ENCODE results near the gene SPPL2C.

- TF ChIP-seq CTCF (IDR thresholded peaks at IDR 0.05) (no peak), CREM (CRISPR knock-in tag; IDR thresholded peaks at IDR 0.05) (no peak), NR3C1 (CRISPR knock-in tag; conservative IDR thresholded peaks at IDR 0.05; ENCODE audit: low read depth) (no peak), ZNF317 (CRISPR knock-in tag; IDR thresholded peaks at IDR 0.05; ENCODE audit: borderline replicate concordance, low read depth) (no peak), ZNF232 (CRISPR knock-in tag; IDR thresholded peaks at IDR 0.05) (no peak), USF1 (CRISPR knock-in tag; IDR thresholded peaks at IDR 0.05) (no peak), ZNF263 (CRISPR knock-in tag; IDR thresholded peaks at IDR 0.05; ENCODE audit: low read depth) (no peak), ZNF396 (CRISPR knock-in tag; IDR thresholded peaks at IDR 0.05; ENCODE audit: borderline replicate concordance) (no peak), FOXJ3 (CRISPR knock-in tag; IDR thresholded peaks at IDR 0.05; ENCODE audit: borderline replicate concordance) (no peak)
Observed at GRCh38 chr17:45815752-45816151, 28.9 kb upstream of the SPPL2C start.
